Neural crest cell (in vitro differentiated cells): ENCODE results near the gene LAMB1. TPM values are rescaled to one million over a fixed set of nuclear protein-coding genes. Genes with fewer than 3 reads are reported as not detected.
A peak's percentile ranks its signal among the peaks of the same experiment; 100 is the strongest.

Experiments
- DNase-seq: peaks from one replicate; pipeline ENCODE4 v3.0.0; 2021; ENCODE audit warnings: low read depth, mixed read lengths, low spot score
- H3K27ac Mint-ChIP-seq: one replicate; pipeline ENCODE4 v1.8.0; 2021; ENCODE audit warnings: mild to moderate bottlenecking, mixed read lengths; ENCODE audit not compliant: unreplicated experiment
- H3K27me3 Mint-ChIP-seq: 2 replicates; pipeline ENCODE4 v1.8.0; 2021; ENCODE audit warnings: low read depth, mild to moderate bottlenecking, mixed read lengths
- H3K36me3 Mint-ChIP-seq: 2 replicates; pipeline ENCODE4 v1.8.0; 2021; ENCODE audit warnings: low read depth, mild to moderate bottlenecking, mixed read lengths
- H3K4me1 Mint-ChIP-seq: 2 replicates; pipeline ENCODE4 v1.8.0; 2021; ENCODE audit warnings: mixed read lengths
- H3K4me3 Mint-ChIP-seq: one replicate; pipeline ENCODE4 v1.8.0; 2021; ENCODE audit warnings: mild to moderate bottlenecking, mixed read lengths
- H3K9me3 Mint-ChIP-seq: 2 replicates; pipeline ENCODE4 v1.8.0; 2021; ENCODE audit warnings: mixed read lengths
- long read RNA-seq: library from polyadenylated mRNA; unstranded; transcript quantifications from one replicate; pipeline ENCODE4 v2.0.0, GENCODE V29; 2020
- total RNA-seq: library from RNA; stranded (reverse); gene quantifications from 2 replicates; pipeline ENCODE4 v1.2.1, GENCODE V29; 2021
- TF ChIP-seq, protein P1 (sequence below): fragments of 200-600 bp; sonication (generic); conservative IDR thresholded peaks from 2 replicates; pipeline ENCODE4 v1.5.0; 2021; ENCODE audit warnings: antibody characterized with exemption, mild to moderate bottlenecking

Gene LAMB1
- total RNA-seq: 127 and 131 TPM in 2 replicates
- long read RNA-seq, full-length matches to known transcripts: 4 of 146 reads
- long read RNA-seq, partial matches to known transcripts: 123 of 146 reads
- long read RNA-seq, other reads (novel, unspliced or antisense): 19 of 146 reads

DNA sequence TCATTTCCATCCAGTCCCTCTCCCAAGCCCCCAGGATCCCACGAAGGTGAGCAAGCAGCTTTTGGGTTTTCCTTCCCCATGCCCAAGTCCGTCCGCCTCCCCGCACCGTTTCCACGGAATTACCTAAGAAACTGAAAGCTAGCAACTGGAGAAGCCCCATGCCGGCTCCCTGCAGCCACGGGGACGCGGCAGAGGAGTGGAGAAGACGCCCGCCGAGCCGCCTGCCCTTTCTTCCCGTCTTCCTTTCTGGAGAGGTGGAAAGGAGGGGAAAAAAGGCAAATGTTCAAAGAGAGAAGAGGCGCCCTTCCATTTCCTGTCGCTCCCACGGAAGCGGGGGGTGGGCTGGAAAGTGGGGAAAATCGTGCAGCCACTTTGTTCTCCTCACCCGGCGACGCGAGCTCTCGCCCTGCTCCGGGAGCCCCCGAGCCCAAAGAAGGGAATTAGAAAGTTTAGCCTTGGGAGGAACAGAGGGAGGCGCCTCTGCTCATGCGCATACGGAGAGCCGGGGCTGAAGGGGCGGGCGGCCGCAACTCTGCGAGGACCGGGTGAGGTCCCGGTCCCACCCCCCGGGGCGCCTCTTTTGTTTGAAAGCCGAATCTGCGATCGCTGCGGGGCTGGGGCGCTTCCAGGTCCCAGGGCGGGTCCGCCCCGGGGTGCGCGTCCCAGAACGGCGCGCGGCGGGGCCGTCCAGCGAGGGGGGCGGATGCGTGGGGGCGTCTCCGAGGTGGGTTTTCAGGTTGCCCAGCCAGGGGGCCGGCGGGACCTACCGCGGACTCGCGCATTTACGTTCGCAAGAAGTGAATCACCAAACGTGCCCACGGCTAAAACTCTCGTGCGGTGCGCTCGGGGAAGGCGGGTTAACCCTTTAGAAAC, at the start of gene LAMB1:
Gene LAMB1, minus strand, starts transcription at position 436 of the 873 bp plus-strand sequence. Its CDS starts 276 bp downstream, at position 160.
- Mint-ChIP-seq H3K27me3 (peaks cover 86% of the 10 kb centered on the region), H3K4me3 (peak within 1 kb of the TSS; percentile 96), H3K36me3 (peaks cover 5% of the 10 kb centered on the region), H3K27ac (peak within 1 kb of the TSS; percentile 81), H3K9me3 (no peaks in the 10 kb centered on the region), H3K4me1 (peaks cover 41% of the 10 kb centered on the region)
- DNase-seq: peak; percentile 69
- TF ChIP-seq, protein P1, sequence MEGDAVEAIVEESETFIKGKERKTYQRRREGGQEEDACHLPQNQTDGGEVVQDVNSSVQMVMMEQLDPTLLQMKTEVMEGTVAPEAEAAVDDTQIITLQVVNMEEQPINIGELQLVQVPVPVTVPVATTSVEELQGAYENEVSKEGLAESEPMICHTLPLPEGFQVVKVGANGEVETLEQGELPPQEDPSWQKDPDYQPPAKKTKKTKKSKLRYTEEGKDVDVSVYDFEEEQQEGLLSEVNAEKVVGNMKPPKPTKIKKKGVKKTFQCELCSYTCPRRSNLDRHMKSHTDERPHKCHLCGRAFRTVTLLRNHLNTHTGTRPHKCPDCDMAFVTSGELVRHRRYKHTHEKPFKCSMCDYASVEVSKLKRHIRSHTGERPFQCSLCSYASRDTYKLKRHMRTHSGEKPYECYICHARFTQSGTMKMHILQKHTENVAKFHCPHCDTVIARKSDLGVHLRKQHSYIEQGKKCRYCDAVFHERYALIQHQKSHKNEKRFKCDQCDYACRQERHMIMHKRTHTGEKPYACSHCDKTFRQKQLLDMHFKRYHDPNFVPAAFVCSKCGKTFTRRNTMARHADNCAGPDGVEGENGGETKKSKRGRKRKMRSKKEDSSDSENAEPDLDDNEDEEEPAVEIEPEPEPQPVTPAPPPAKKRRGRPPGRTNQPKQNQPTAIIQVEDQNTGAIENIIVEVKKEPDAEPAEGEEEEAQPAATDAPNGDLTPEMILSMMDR: no peak

DNA sequence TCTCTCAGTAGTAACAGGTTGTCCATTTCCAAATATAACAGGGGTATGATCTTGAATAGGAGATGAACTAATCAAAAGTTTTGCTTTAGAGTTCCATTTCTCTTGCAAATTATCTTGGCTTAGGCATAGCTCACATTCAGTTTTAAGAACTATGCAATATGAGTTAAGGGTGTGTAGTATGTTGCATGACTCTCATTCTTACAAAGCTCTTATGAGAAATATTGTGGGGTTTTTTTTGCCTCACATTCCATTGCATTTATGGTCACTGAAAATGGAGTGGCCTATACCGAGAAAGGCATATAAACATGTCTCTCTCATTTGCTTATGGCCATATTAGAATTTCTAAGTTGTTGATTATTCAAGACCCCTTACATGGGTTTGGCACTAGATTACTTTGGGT, 48.5 kb upstream of the LAMB1 start:
- no peak overlapping the region for H3K27ac Mint-ChIP-seq
- no peak overlapping the region for H3K4me3 Mint-ChIP-seq
- H3K4me1 Mint-ChIP-seq: peaks cover 5% of the 10 kb centered on the region

DNA sequence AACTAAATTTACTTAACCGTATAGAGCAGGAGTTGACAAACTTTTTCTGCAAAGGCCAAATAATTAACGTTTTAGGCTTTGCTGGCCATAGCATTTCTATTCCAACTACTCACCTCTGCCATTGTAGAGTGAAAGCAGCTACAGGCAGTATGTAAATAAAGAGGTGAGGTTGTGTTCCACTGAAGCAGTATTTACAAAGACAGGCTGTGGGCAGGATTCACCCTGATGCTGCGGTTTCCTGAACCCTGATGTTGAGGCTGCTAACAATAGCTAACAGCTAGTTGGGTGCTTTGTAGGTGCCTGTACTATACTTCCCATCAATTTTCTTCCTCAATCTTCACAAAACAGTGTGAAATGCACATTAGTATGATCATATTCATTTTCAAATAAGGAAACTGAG, 47.0 kb upstream of the LAMB1 start:
- Mint-ChIP-seq H3K4me3 (no peak overlapping the region), H3K9me3 (no peaks in the 10 kb centered on the region), H3K4me1 (no peaks in the 10 kb centered on the region), H3K27ac (no peak overlapping the region), H3K27me3 (no peaks in the 10 kb centered on the region), H3K36me3 (no peaks in the 10 kb centered on the region)
- DNase-seq: no peak
- TF ChIP-seq, protein P1: no peak

More for the DNA sequence above, 48.5 kb upstream of the LAMB1 start:
- DNase-seq: no peak
- Mint-ChIP-seq H3K36me3 (no peaks in the 10 kb centered on the region), H3K9me3 (no peaks in the 10 kb centered on the region), H3K27me3 (no peaks in the 10 kb centered on the region)
- TF ChIP-seq, protein P1: no peak

DNA sequence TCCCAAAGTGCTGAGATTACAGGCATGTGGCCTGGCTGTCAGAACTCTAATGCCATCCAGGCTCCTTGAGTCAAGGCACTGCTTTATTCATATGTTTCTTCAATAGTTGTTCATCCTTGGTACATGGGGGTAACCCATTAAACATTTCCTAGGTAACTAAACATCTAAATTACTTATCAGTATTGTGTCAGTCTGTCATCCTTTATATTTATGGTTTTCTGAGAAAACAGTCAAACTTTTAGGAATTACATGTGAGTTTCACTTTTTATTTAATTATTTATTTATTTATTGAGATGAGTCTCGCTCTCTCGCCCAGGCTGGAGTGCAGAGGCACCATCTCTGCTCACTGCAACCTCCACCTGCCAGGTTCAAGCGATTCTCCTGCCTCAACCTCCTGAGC, 45.5 kb upstream of the LAMB1 start:
- H3K9me3 Mint-ChIP-seq: no peaks in the 10 kb centered on the region
- no peak overlapping the region for H3K4me3 Mint-ChIP-seq
- H3K27ac Mint-ChIP-seq: no peak overlapping the region
- no peaks in the 10 kb centered on the region for H3K36me3 Mint-ChIP-seq
- TF ChIP-seq, protein P1: no peak
- no peaks in the 10 kb centered on the region for H3K27me3 Mint-ChIP-seq
- H3K4me1 Mint-ChIP-seq: peaks cover 5% of the 10 kb centered on the region
- DNase-seq: no peak

DNA sequence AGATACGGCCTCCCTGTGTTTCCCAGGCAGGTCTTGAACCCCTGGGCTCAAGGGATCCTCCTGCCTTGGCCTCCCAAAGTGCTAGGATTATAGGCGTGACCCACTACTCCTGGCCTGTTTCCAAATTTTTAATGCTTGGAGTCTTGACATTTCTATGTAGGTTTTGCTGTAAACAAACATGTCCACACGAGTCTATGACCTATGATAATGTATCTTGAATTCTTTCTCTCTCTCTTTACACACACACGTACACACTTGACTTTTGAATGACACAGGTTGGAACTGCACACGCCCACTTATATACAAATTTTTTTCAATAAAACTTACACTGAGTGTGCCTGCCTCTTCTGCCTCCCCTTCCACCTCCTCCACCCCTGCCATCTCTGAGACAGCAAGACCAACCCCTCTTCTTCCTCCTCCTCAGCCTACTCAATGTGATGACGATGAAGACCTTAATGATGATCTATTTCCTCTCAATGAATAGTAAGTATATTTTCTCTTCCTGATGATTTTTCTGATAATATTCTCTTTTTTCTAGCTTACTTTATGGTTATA, 44.1 kb upstream of the LAMB1 start:
- H3K4me3 Mint-ChIP-seq: no peak overlapping the region
- TF ChIP-seq, protein P1: no peak
- no peak overlapping the region for H3K27ac Mint-ChIP-seq
- H3K36me3 Mint-ChIP-seq: no peaks in the 10 kb centered on the region
- no peaks in the 10 kb centered on the region for H3K27me3 Mint-ChIP-seq
- peaks cover 5% of the 10 kb centered on the region for H3K4me1 Mint-ChIP-seq
- H3K9me3 Mint-ChIP-seq: no peaks in the 10 kb centered on the region
- DNase-seq: no peak
